GM12878 (cell line): ENCODE data around the gene ATXN1L. TPM values are rescaled to one million over a fixed set of nuclear protein-coding genes. Genes with fewer than 3 reads are reported as not detected.

Source experiments
- CREM ChIP-seq: IDR thresholded peaks from 2 replicates; pipeline ENCODE4 v1.6.1; 2014; ENCODE audit warnings: antibody characterized with exemption, low read depth
- E2F8 ChIP-seq: fragments of 450-650 bp; IDR thresholded peaks from 2 replicates; pipeline ENCODE4 v1.6.1; 2018; ENCODE audit warnings: mild to moderate bottlenecking, low read depth, moderate library complexity; ENCODE audit not compliant: partially characterized antibody
- HDAC2 ChIP-seq: fragments of 200-600 bp; sonication (generic); IDR thresholded peaks from 2 replicates; pipeline ENCODE4 v1.6.1; 2017
- HSF1 ChIP-seq: fragments of 150-350 bp; IDR thresholded peaks from 2 replicates; pipeline ENCODE4 v1.6.1; 2014; ENCODE audit warnings: mild to moderate bottlenecking, low read depth, low read length
- KLF5 ChIP-seq: fragments of 450-650 bp; IDR thresholded peaks from 2 replicates; pipeline ENCODE4 v1.6.1; 2014; ENCODE audit warnings: mild to moderate bottlenecking; ENCODE audit not compliant: partially characterized antibody
- LARP7 ChIP-seq: fragments of 450-650 bp; IDR thresholded peaks from 2 replicates; pipeline ENCODE4 v1.6.1; 2017; ENCODE audit warnings: mild to moderate bottlenecking
- MXI1 ChIP-seq: fragments of 150-350 bp; IDR thresholded peaks from 2 replicates; pipeline ENCODE4 v1.6.1; 2011; ENCODE audit warnings: low read depth, mild to moderate bottlenecking, inconsistent platforms, low read length, improper control_type of control experiment
- NBN ChIP-seq: fragments of 450-650 bp; IDR thresholded peaks from 2 replicates; pipeline ENCODE4 v1.6.1; 2016
- PML ChIP-seq: IDR thresholded peaks from 2 replicates; pipeline ENCODE4 v1.6.1; 2012; ENCODE audit warnings: low read length, inconsistent platforms
- RCOR1 ChIP-seq: conservative IDR thresholded peaks from 2 replicates; pipeline ENCODE4 v1.6.1; 2012; ENCODE audit warnings: low read depth, low read length, improper control_type of control experiment
- RELB ChIP-seq: fragments of 450-650 bp; IDR thresholded peaks from 2 replicates; pipeline ENCODE4 v1.6.1; 2017; ENCODE audit warnings: low read depth, mild to moderate bottlenecking, moderate library complexity
- TBL1XR1 ChIP-seq: IDR thresholded peaks from 2 replicates; pipeline ENCODE4 v1.6.1; 2012; ENCODE audit warnings: low read depth, low read length, improper control_type of control experiment
- ZNF274 ChIP-seq: IDR thresholded peaks from one replicate; pipeline ENCODE4 v1.8.0; 2011; ENCODE audit not compliant: insufficient read length, insufficient read depth
- ZZZ3 ChIP-seq: IDR thresholded peaks from 2 replicates; pipeline ENCODE4 v1.6.1; 2011; ENCODE audit warnings: low read depth; ENCODE audit not compliant: control insufficient read depth, insufficient read length
- polyA plus RNA-seq, 11 experiments: library from polyadenylated mRNA; depleted of rRNA in 4 of 11; unstranded in 6 of 11; stranded (reverse) in 5 of 11; fragments of >200 nt; fragmentation: Nextera tagmentation in 4 of 11; fragmentation: Illumina TruSeq in 1 of 11; extraction: Ambion mirVana in 4 of 11; extraction: Trizol in 1 of 11; gene quantifications; 1 replicate in 1 of 11; 2 replicates in 10 of 11; pipeline versions ENCODE4 v1.2.1 to v1.2.3, GENCODE V29; 2011 to 2016; ENCODE audit warnings: inconsistent platforms in 2 of 11, missing spikeins in 2 of 11, low read depth in 1 of 11
- total RNA-seq, 4 experiments: library from RNA; depleted of rRNA in 3 of 4; stranded (reverse); fragments of >200 nt in 3 of 4; fragmentation: Illumina TruSeq in 1 of 4; extraction: Trizol in 1 of 4; gene quantifications; 2 replicates each; pipeline versions ENCODE4 v1.2.1 to v1.2.3, GENCODE V29; 2013 to 2021
- TF ChIP-seq, protein P1 (sequence below): fragments of 450-650 bp; IDR thresholded peaks from 2 replicates; pipeline ENCODE4 v1.6.1; 2014; ENCODE audit warnings: mild to moderate bottlenecking
- TF ChIP-seq, protein P2 (sequence below): IDR thresholded peaks from 2 replicates; pipeline ENCODE4 v1.6.1; 2012; ENCODE audit warnings: mild to moderate bottlenecking, low read depth, low read length
- TF ChIP-seq, protein P3 (sequence below): IDR thresholded peaks from 2 replicates; pipeline ENCODE4 v1.6.1; 2012; ENCODE audit warnings: low read depth, low read length, improper control_type of control experiment

Gene ATXN1L
- total and polyA plus RNA-seq, 10 of the 15 experiments (the other 5 are each of a cell fraction or from before 2014, with no cell fraction given): 1.8 to 14.6 (median 9.2) TPM

DNA sequence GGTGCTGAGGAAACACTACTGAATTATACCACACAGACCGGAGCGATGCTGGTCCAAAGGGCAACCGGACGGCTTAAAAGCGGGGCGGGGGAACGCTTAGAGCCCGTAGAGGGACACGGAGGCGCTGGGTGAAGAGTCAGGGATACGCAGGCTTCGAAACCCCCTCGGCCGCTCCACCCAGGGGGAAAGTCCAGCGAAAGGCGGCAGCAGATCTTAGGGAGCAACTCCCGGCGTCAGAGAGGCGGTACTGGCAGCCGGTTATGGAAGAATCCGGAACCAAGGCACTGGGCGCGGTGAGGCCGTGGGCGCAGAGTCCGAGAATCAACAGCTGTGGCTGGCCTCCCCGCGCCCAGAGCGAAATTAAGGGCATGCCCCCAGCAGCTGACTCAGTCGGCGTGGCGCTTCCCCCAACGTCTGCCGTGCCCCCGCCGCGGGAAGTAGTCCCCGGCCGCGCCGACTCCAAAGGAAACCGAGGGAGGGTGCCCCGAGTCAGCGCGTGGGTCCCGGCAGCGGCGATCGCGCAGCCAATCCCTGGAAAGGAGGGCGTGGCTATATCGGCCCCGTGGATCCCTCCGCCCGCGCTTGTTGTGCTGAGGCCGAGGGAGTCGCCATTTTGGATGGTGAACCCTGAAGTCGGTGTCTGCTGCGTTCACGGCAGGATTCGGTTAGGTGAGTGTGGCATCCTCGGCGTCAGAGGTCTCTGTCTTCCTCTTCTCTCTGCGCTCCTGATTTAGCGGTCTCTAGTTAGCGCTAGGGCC lies 49.3 kb downstream of the ATXN1L start, which contains the start of gene IST1 (continued):
- peak; percentile 85 for TF ChIP-seq NBN
- peak; percentile 58 for TF ChIP-seq PML
- TF ChIP-seq ZNF274: no peak
- TF ChIP-seq, protein P1, sequence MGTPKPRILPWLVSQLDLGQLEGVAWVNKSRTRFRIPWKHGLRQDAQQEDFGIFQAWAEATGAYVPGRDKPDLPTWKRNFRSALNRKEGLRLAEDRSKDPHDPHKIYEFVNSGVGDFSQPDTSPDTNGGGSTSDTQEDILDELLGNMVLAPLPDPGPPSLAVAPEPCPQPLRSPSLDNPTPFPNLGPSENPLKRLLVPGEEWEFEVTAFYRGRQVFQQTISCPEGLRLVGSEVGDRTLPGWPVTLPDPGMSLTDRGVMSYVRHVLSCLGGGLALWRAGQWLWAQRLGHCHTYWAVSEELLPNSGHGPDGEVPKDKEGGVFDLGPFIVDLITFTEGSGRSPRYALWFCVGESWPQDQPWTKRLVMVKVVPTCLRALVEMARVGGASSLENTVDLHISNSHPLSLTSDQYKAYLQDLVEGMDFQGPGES: no peak; the same call in 1 of the 2 replicates
- TF ChIP-seq HDAC2: no peak
- peak; percentile 74 for TF ChIP-seq RELB
- 0 out of 2 replicates have a peak, but pooled peaks have one; percentile 48 for TF ChIP-seq TBL1XR1
- TF ChIP-seq E2F8: no peak
- TF ChIP-seq CREM: peak; percentile 87
- TF ChIP-seq RCOR1: no peak
- TF ChIP-seq KLF5: peak; percentile 73
- TF ChIP-seq, protein P2, sequence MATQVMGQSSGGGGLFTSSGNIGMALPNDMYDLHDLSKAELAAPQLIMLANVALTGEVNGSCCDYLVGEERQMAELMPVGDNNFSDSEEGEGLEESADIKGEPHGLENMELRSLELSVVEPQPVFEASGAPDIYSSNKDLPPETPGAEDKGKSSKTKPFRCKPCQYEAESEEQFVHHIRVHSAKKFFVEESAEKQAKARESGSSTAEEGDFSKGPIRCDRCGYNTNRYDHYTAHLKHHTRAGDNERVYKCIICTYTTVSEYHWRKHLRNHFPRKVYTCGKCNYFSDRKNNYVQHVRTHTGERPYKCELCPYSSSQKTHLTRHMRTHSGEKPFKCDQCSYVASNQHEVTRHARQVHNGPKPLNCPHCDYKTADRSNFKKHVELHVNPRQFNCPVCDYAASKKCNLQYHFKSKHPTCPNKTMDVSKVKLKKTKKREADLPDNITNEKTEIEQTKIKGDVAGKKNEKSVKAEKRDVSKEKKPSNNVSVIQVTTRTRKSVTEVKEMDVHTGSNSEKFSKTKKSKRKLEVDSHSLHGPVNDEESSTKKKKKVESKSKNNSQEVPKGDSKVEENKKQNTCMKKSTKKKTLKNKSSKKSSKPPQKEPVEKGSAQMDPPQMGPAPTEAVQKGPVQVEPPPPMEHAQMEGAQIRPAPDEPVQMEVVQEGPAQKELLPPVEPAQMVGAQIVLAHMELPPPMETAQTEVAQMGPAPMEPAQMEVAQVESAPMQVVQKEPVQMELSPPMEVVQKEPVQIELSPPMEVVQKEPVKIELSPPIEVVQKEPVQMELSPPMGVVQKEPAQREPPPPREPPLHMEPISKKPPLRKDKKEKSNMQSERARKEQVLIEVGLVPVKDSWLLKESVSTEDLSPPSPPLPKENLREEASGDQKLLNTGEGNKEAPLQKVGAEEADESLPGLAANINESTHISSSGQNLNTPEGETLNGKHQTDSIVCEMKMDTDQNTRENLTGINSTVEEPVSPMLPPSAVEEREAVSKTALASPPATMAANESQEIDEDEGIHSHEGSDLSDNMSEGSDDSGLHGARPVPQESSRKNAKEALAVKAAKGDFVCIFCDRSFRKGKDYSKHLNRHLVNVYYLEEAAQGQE: 0 out of 2 replicates have a peak, but pooled peaks have one; percentile 22
- peak; percentile 78; the same call in 1 of the 2 replicates for TF ChIP-seq LARP7
- TF ChIP-seq, protein P3, sequence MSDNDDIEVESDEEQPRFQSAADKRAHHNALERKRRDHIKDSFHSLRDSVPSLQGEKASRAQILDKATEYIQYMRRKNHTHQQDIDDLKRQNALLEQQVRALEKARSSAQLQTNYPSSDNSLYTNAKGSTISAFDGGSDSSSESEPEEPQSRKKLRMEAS: peak; percentile 89
- TF ChIP-seq ZZZ3: no peak
- TF ChIP-seq MXI1: peak; percentile 87
- TF ChIP-seq HSF1: no peak
